CMK (cell line): ENCODE data around the gene DDIAS.
A peak's percentile ranks its signal among the peaks of the same experiment; 100 is the strongest.
"Not testable (repeated sequence)": the region's sequence is repeated elsewhere in the genome, so short reads cannot be mapped to it uniquely, and the experiment has no call there.

Source experiments
- DNase-seq: peaks from one replicate; pipeline ENCODE4 v3.0.0-alpha.2; 2010; ENCODE audit warnings: low read depth

DDIAS gene, protein sequence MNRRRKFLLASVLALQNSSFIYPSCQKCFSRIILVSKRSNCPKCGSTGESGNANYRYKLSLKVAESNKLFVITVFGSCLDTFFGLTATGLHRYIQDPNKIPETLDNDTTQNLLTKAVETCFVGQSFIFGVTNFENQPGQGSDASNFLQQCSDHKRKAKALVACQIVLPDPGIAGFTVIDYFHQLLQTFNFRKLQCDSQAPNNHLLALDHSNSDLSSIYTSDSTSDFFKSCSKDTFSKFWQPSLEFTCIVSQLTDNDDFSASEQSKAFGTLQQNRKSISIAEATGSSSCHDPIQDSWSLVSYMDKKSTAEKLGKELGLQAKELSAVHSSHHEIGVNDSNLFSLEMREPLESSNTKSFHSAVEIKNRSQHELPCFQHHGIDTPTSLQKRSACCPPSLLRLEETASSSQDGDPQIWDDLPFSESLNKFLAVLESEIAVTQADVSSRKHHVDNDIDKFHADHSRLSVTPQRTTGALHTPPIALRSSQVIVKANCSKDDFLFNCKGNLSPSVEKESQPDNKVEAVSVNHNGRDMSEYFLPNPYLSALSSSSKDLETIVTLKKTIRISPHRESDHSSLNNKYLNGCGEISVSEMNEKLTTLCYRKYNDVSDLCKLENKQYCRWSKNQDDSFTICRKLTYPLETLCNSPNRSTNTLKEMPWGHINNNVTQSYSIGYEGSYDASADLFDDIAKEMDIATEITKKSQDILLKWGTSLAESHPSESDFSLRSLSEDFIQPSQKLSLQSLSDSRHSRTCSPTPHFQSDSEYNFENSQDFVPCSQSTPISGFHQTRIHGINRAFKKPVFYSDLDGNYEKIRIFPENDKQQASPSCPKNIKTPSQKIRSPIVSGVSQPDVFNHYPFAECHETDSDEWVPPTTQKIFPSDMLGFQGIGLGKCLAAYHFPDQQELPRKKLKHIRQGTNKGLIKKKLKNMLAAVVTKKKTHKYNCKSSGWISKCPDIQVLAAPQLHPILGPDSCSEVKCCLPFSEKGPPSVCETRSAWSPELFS

DNA sequence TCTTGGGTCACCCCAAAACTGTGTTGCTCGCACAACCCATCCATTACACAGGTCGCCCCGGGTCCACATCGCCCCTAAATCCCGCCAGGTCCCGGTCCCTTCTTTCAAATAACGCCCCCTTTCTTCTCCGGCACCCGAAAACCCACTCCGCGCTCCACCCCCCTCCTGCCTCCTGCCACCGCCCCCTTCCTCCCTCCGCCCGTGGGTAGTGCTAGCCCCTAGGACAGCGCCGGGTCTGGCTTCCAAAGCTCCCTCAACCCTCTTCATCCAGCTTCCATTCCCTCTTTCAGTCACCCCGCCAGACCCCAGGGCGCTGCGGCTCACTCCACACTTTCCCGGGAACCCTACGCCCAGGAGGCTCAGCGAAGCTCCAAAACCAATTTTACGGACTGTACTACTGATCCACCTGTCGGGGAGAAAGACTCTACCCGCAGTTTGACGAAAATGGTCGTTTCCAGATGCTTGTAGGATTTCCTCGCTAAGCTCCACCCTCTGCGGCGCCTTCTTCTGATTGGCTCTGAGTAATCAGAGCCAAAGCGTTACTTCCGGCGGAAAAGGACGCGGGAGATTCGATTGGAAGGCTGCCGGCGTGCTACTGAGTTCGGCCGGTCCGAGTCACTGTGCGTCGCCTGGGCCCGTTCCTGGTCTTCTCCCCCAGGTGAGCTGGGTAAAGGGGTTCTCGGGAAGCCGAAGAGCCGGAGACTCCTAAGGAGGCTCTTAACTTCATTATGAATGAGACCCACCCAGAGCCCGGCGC is at the start of gene DDIAS:
Gene DDIAS, plus strand, starts transcription at position 572 of the 757 bp plus-strand sequence. CDS start 13,003 bp downstream, outside the sequence.
- DNase-seq = peak; percentile 82

DNA sequence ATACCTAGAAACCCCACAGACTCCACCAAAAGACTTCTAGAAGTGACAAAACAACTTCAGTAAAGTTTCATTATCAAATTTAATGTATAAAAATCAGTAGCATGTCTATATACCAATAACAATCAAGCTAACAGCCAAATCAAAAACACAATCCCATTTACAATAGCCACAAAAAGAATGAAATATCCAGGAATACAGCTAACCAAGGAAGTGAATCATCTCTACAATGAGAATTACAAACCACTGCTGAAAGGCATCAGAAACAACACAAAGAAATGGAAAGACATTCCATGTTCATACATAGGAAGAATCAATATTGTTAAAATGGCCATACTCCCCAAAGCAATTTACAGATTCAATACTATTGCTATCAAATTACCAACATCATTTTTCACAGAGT is 47.3 kb upstream of the DDIAS start:
- no peak for DNase-seq

DNA sequence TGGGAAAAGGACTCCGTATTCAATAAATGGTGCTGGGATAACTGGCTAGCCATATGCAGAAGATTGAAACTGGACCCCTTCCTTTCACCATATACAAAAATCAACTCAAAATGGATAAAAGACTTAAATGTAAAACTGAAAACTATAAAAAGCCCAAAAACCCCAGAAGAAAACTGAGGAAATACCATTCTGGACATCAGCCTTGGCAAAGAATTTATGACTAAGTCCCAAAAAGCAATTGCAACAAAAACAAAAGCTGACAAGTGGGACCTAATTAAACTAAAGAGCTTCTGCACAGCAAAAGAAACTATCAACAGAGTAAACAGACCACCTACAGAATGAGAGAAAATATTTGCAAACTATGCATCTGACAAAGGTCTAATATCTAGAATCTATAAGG is 46.6 kb upstream of the DDIAS start:
- DNase-seq = not testable (repeated sequence)

DNA sequence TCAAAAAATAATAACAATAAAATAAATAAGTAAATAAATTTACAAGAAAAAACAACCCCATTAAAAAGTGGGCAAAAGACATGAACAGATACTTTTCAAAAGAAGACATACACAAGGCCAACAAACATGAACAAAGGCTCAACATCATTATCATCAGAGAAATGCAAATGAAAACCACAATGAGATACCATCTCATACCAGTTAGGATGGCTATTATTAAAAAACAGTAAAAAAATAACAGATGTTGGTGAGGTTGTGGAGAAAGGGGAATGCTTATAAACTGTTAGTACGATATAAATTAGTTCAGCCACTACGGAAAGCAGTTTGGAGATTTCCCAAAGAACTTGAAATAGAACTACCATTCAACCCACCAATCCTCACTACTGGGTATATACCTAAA is 45.9 kb upstream of the DDIAS start:
- no peak for DNase-seq

DNA sequence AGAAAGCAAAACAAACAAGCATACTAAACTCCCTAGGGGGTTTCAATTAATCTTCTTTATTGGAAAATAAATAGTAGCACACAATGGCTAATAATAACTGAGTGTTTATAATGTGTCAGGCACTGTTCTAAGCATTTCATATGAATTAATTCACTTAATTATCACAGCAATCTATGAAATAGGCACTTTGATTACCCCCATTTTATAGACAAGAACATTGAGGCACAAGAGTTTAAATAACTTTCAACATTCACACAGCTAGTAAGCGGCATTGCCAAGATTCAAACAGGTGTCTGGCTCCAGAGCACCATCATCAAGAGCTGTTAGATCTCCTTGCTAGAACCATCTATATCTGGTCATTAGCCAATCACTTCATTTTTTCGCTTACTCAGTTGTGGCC is 44.4 kb upstream of the DDIAS start:
- DNase-seq = no peak

DNA sequence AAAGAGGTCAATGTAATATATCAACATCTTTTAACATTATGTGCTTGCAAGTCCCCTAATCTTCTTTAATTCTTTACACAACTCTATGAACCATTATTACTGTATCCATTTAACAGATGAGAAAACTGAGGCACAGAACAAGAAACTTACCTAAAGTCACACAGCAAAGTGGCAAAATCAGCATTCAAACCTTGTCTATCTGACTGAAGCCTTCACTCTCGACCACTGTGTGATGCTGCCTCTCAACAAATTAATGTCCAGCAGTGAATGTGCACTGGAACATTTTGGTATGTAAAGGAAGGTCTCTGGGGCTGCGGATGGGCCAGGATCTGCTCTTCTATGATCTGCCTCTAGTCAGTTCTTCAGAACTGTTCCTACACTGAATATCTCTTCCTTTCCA is 43.4 kb upstream of the DDIAS start:
- DNase-seq = no peak

DNA sequence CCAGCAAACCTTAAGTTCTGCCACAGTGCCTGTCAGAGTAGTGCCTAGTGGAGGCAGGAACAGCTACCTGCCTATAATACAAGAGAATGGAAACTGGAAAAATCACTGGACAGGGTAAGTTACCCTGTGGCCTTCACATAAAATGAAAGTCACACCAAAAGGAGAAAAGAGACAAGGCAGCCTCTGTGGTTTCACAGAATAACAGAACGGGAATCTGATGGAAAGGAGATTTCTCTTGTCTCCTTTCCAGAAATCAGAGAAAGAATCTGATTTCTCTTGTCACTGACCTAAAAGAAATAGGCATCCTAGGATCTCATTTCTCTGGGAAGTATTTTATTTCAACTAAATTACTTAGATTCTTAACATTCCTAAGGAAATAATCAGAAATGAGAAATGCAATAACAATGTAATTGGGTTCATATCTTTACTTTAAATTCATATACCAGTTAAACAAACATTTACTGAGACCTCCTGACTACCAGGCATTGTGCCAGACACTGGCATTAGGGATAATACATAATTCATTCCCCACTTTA is 42.9 kb upstream of the DDIAS start:
- DNase-seq = no peak

DNA sequence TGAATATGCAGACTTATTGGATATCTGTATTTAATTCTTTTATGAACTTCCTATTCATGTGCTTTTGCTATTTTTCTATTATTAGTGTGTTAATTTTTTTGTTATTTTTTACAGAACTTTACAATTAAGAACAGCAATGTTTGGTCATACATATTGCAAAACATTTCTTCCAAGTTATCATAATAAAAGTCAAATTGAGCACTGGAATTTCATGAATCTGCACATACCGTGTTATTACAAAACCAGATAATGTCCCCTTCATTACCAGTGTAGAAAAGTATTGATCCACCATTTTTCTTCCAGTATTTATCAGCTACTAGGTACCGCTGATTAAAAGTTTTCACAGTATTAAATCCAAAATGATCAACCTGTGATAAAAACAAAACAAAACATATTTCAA is 41.8 kb upstream of the DDIAS start:
- DNase-seq = no peak

DNA sequence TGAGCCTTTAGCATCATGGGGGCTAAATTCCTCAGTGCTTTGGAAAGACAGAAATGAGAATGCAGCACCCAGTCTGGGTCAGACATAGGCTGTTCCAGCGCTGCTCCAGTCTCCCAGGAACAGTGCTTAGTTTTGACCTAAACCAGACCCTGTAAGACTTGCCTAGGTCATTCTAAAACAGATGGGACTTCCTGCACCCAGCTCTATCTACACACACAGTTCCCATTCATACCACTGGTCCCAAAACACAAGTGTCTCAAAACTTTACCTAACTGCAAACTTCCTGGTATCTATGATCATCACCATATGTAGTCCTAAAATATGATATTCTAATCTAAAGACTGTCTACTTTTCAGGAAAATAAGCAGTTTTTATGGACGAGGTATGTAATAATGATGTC is 39.2 kb upstream of the DDIAS start:
- DNase-seq = no peak

DNA sequence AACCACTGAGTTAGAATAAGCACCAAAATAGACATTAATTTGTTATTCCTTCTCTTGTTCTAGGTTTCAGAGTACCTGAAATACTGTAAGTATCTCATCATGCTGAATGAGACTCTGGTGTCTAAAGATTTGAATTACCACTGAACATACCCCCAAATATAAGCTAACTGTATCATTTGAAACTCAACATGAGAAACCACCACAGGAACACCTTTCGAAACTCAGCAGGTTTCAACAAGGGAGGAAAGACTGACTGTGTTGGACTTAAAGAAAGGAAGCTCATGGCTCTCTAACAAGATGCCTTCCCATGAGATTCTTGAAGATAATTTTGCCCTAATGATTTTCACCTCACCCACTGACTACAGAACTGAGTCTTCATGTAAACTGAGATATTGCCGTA is 38.3 kb upstream of the DDIAS start:
- DNase-seq = no peak

DNA sequence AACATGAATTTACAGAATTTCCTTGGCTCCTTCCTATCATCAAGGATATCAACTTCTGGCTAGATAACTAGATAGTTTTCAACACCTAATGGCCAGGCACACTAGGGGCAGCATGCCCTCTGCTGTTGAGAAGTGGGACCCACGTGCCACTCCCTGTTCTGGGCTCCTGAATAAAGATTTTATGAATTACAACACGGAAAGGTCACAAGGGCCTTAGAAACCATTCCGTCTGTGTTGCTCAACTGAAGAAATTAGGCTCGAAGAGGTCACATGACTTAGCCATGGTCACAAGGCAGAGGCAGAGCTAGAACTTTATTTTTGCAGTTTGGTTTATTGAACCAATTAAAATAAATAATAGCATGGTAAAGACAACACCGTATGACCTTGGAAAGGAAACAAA is 37.3 kb upstream of the DDIAS start:
- no peak for DNase-seq

DNA sequence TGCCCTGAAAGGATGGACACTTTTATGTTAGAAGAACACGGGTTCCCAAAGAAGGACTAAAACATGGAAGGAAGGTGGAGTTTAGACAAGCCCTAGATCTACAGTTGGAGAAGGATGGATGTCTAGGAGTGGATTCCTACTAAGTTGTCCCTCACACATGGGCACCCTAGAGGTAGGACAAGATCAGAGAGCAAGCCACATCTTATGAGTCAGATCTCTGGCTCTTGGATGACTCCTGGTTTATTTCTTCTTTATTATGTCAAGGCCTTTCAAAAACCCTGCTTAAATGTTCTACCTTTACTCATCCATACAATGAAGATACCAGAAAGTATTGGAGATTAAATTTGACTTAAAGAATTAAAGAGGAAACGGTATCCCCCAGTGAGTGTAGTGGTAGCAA is 35.7 kb upstream of the DDIAS start:
- no peak for DNase-seq

DNA sequence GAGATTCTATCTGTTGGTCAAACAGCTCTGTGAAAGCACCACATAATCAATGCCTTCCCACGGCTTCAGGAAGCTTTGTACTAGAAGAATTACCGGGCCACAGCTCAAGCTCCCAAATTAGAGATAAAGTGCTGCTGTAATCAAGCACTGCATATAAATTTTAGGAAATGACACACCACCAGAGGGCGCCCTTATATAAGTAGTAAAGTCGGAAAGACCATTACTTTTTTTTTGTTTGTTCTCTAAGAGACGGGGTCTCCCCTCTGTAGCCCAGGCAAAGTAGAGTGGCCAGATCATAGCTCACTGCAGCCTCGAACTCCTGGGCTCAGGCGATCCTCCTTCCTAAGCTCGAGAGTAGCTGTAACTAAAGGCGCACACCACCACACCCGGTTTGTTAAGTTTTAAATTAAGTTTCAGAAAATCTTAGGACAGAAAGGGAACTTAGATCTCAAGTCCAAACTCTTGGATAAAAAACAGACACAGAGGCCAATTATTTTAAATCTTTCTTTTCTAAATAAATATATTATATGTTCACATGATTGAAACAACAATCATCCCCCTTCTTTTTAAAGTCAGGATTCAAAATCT is 33.9 kb upstream of the DDIAS start:
- DNase-seq = peak; percentile 57

DNA sequence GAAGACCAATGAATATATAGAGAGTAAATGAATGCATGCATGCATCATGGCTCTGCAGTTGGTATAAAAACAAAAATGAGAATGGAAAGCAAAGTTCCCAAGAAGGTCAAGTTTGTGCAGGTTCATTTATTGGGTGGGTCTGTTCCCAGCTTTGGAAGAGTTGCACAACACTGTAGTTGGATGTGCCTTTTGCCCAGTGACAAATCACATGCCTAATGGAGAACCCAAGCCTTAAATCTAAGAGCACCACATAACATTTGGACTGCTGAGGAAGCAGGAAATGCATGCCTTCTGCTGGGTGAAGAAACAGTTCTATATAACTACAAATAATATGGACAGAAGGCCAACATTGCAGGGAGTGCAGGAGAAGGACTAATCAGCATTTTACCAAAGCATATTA is 31.9 kb upstream of the DDIAS start:
- no peak for DNase-seq

DNA sequence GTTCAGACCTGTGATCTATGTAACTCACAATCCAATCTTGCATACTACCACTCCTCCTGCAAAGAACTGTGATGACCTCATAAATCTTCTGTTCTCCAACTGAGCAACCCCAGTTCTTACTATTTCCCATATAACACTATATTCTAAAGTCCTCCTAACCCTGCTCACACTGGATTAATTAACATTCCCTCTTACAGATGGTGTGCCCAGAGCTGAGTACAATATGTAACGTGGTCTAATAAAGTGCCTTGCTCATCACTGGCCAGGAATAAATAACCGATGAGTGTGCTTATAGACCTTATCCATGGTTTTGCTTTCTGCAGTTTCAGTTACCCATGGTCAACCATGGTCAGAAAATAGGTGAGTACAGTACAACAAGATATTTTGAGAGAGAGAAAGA is 29.9 kb upstream of the DDIAS start:
- no peak for DNase-seq

DNA sequence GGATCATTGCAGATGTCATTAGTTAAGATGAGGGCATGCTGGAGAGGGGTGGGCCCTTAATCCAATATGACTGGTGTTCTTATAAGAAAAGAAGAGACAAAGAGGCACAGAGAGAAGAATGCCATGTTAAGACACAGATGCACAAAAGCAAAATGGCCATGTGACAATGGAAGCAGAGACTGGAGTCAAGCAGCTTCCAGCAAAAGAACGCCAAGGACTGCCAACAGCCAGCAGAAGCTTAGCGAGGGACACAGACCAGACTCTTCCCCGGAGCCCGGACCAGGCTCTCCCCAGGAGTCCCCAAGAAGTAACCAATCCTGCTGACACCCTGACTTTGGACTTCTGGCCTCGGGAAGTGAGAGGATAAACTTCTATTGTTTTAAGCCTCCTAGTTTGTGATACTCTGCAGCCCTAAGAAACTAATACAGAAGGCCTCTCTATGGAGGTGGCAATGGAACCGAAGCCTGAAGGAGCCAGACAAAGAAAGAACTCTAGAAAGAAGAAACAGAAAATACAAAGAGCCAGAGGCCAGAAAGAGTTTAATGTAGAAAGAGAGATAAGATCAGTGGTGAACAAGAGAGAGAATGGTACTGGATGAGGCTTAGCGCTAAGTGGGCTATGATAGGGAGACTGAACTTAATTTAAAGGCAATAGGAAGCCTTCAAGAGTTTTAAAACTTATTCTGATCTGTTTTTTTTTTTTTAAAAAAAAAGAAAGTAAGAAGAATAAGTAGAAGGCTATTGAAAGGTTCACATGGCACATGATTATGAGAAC is 29.0 kb upstream of the DDIAS start:
- DNase-seq = no peak

DNA sequence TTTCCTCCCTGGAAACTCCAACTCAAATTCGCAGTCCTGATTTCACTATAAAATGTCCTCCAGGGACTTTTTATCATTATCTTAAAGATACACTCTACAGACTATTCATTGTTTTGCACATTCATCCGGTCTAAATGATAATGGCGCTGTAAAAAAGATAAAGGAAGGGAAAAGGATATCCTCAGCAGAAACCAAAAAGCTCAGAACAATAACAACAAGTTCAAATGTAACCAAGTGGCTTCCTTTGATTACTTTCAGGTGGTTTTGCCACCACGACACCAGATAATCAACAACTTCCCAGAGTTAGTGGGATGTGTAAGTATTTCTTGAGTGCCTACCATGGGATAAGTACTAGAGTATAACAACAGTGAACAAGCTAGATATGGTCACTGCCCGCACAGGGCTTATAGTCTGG is 27.6 kb upstream of the DDIAS start:
- DNase-seq = no peak

DNA sequence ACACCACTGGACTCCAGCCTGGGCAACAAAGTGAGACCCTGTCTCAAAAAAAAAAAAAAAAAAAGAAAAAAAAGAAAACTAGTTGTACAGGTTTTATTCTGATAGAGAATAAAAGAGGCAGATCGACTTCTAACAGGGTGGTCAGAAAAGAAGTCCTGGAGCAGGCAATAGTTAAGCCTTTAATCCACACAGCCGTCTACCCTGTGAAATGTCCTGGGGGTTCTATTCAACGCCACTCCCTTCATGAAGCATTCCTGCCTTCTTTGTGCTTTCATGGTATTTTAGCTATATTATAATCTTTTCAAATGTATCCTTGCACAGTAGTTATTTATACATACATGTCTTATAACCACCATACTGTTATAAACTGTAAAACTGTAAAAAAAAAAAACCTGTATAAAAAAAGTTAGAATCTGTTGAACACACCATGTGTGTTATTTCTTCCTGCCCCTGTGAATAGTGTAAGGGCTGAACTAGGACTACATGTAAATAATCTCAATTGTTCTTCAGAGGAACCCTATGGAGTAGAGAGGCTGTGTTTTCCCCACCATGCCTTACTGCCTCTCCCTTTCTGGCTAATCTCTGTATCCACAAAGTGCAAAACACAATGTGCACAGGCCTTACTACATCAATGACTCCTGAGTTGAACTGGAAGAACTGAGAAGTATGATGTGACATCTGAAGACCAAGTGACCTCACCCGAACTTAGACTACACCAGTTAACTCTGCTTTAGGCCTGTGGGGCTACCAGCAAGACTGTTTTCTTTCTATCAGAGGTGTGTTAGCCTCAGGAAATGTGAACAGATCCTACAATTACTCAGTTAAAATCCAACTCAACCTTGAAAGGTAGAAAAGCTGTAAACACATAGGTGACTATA is 26.7 kb upstream of the DDIAS start:
- DNase-seq = no peak

DNA sequence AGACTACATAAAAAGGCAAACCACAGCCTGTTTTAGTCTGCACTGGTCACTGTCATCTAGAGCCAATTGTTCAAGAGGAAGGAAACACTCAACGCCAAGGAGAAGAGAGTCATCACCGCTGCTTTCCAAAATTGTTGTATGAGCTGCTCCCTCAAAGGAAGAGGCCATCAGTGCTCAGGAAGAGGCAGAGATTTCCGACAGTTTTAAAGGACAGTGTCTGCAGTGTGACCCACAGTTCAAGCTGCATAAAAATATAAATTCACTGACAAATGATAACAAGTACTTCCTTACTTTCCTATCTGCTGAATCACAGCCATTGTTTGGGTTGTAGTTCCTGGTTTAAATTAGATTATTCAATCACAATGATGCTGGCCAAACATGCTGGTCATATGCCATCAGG is 17.7 kb upstream of the DDIAS start:
- DNase-seq = no peak
